ENCODE data around the gene MVD. TPM values are rescaled to one million over a fixed set of nuclear protein-coding genes. Genes with fewer than 3 reads are reported as not detected.

MVD gene
- total RNA-seq, 1 experiment from 2014 or later: 141 TPM

GRCh38 chr16:88667461-88667860, 4.6 kb upstream of the MVD start:
- no TSS peak for BruUV-seq (replicated peaks)
- peak overlapping the region; percentile 27 for H3K27ac Mint-ChIP-seq (ENCODE audit: unreplicated experiment)
- Histone ChIP-seq H3K4me3 (ENCODE audit: low read depth, low read length) (no peak overlapping the region), H3K4me1 (no peaks in the 10 kb centered on the region), H3K36me3 (ENCODE audit: control insufficient read depth, insufficient read depth, low read length) (no peaks in the 10 kb centered on the region; the same call in 1 of the 2 replicates), H3K27me3 (replicated peaks; ENCODE audit: control insufficient read depth, insufficient read depth, low read length) (no peaks in the 10 kb centered on the region), H3K9me3 (no peaks in the 10 kb centered on the region)
- no peaks in the 10 kb centered on the region for H3K4me1 Mint-ChIP-seq (ENCODE audit: low read depth, unreplicated experiment)
- H3K4me3 Mint-ChIP-seq (ENCODE audit: unreplicated experiment): peak overlapping the region; percentile 6
- CTCF ChIA-PET: interaction anchor here (0.7 kb wide), 1 partner anchor 510 kb away, joined by 3 read pairs; no protein-coding TSS in a partner anchor
- TF ChIP-seq, protein P1, sequence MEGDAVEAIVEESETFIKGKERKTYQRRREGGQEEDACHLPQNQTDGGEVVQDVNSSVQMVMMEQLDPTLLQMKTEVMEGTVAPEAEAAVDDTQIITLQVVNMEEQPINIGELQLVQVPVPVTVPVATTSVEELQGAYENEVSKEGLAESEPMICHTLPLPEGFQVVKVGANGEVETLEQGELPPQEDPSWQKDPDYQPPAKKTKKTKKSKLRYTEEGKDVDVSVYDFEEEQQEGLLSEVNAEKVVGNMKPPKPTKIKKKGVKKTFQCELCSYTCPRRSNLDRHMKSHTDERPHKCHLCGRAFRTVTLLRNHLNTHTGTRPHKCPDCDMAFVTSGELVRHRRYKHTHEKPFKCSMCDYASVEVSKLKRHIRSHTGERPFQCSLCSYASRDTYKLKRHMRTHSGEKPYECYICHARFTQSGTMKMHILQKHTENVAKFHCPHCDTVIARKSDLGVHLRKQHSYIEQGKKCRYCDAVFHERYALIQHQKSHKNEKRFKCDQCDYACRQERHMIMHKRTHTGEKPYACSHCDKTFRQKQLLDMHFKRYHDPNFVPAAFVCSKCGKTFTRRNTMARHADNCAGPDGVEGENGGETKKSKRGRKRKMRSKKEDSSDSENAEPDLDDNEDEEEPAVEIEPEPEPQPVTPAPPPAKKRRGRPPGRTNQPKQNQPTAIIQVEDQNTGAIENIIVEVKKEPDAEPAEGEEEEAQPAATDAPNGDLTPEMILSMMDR (IDR thresholded peaks at IDR 0.05; ENCODE audit: insufficient read depth in 1 of 2, low read depth in 1 of 2, low read length in 1 of 2, severe bottlenecking in 1 of 2, unreplicated experiment in 1 of 2): no peak
- POLR2A ChIA-PET: no interaction called here
- H3K9me3 Mint-ChIP-seq (ENCODE audit: unreplicated experiment): no peaks in the 10 kb centered on the region
- DNase-seq: no peak
- peaks cover 29% of the 10 kb centered on the region for H3K36me3 Mint-ChIP-seq (ENCODE audit: insufficient read depth, unreplicated experiment)
- H3K27me3 Mint-ChIP-seq (ENCODE audit: insufficient read depth, unreplicated experiment): no peaks in the 10 kb centered on the region
- intact Hi-C loops (cut with micrococcal nuclease; ENCODE audit: unreplicated experiment): no loop called here

GRCh38 chr16:88665570-88665969, 2.7 kb upstream of the MVD start:
- intact Hi-C loops (cut with micrococcal nuclease; ENCODE audit: unreplicated experiment): no loop called here
- Mint-ChIP-seq H3K4me3 (ENCODE audit: unreplicated experiment) (no peak overlapping the region), H3K27me3 (ENCODE audit: insufficient read depth, unreplicated experiment) (no peaks in the 10 kb centered on the region), H3K4me1 (ENCODE audit: low read depth, unreplicated experiment) (peaks cover 5% of the 10 kb centered on the region), H3K36me3 (ENCODE audit: insufficient read depth, unreplicated experiment) (peaks cover 29% of the 10 kb centered on the region), H3K27ac (ENCODE audit: unreplicated experiment) (no peak overlapping the region), H3K9me3 (ENCODE audit: unreplicated experiment) (no peaks in the 10 kb centered on the region)
- POLR2A ChIA-PET: no interaction called here
- DNase-seq: no peak
- CTCF ChIA-PET: no interaction called here
- no peaks in the 10 kb centered on the region for H3K9me3 ChIP-seq
- no peaks in the 10 kb centered on the region; the same call in 1 of the 2 replicates for H3K36me3 ChIP-seq (ENCODE audit: control insufficient read depth, insufficient read depth, low read length)
- BruUV-seq (replicated peaks): no TSS peak
- no peak overlapping the region for H3K4me3 ChIP-seq (ENCODE audit: low read depth, low read length)
- H3K4me1 ChIP-seq: peaks cover 5% of the 10 kb centered on the region; the same call in 1 of the 2 replicates
- H3K27me3 ChIP-seq (replicated peaks; ENCODE audit: control insufficient read depth, insufficient read depth, low read length): no peaks in the 10 kb centered on the region
- TF ChIP-seq, protein P1 (IDR thresholded peaks at IDR 0.05; ENCODE audit: insufficient read depth in 1 of 2, low read depth in 1 of 2, low read length in 1 of 2, severe bottlenecking in 1 of 2, unreplicated experiment in 1 of 2): no peak

DNA sequence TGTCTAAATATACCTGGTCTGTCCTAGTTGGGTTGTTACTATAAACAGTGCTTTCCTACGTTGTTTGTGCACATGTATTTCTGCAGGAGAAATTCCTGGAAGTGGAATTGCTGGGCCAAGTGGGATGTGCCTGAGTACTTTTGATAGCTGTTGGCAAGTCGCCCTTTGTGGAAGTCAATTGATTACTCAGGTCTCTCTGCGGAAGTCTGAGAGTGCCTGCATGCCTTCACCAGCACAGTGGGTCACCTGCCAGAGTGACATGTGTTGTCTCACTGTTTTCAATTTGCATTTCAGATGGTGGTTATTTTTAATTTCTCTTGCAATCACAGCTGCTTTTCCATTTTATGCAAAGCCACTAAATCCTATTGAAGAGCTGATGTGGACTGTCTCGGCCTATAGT, 2.3 kb upstream of the MVD start:
- intact Hi-C loops (cut with micrococcal nuclease; ENCODE audit: unreplicated experiment): no loop called here
- Mint-ChIP-seq H3K4me1 (ENCODE audit: low read depth, unreplicated experiment) (peaks cover 5% of the 10 kb centered on the region), H3K4me3 (ENCODE audit: unreplicated experiment) (peak overlapping the region; percentile 13), H3K36me3 (ENCODE audit: insufficient read depth, unreplicated experiment) (peaks cover 29% of the 10 kb centered on the region), H3K9me3 (ENCODE audit: unreplicated experiment) (no peaks in the 10 kb centered on the region), H3K27ac (ENCODE audit: unreplicated experiment) (no peak overlapping the region), H3K27me3 (ENCODE audit: insufficient read depth, unreplicated experiment) (no peaks in the 10 kb centered on the region)
- DNase-seq: no peak
- TF ChIP-seq, protein P1 (IDR thresholded peaks at IDR 0.05; ENCODE audit: insufficient read depth in 1 of 2, low read depth in 1 of 2, low read length in 1 of 2, severe bottlenecking in 1 of 2, unreplicated experiment in 1 of 2): no peak
- BruUV-seq (replicated peaks): no TSS peak
- POLR2A ChIA-PET: no interaction called here
- Histone ChIP-seq H3K4me3 (ENCODE audit: low read depth, low read length) (no peak overlapping the region), H3K4me1 (peaks cover 8% of the 10 kb centered on the region), H3K36me3 (ENCODE audit: control insufficient read depth, insufficient read depth, low read length) (no peaks in the 10 kb centered on the region; the same call in 1 of the 2 replicates), H3K9me3 (no peaks in the 10 kb centered on the region), H3K27me3 (replicated peaks; ENCODE audit: control insufficient read depth, insufficient read depth, low read length) (no peaks in the 10 kb centered on the region)
- CTCF ChIA-PET: interaction anchor here (0.6 kb wide), 1 partner anchor 130 kb away, joined by 3 read pairs; no protein-coding TSS in a partner anchor

All from Caco-2 (cell line).